Mucosa of descending colon (tissue), 3 donors: ENCODE results near the gene PGBD5. TPM values are rescaled to one million over a fixed set of nuclear protein-coding genes. Genes with fewer than 3 reads are reported as not detected.

Experiments
- ATAC-seq: fragments of 200-7000 bp; cut with Tn5 transposase; one replicate; pipeline ENCODE4 v1.9.1; 2020; ENCODE audit warnings: mild to moderate bottlenecking, moderate library complexity
- DNase-seq, 3 donors: peaks; one replicate each; pipeline ENCODE4 v3.0.0-alpha.2; 2020
- H3K36me3 ChIP-seq: fragments of 200-600 bp; one replicate; pipeline ENCODE4 v1.8.0; 2021; ENCODE audit warnings: low read depth, mild to moderate bottlenecking
- H3K4me1 ChIP-seq: fragments of 200-600 bp; one replicate; pipeline ENCODE4 v1.8.0; 2021; ENCODE audit warnings: low read depth, mild to moderate bottlenecking
- H3K4me3 ChIP-seq: fragments of 200-600 bp; one replicate; pipeline ENCODE4 v1.8.0; 2021; ENCODE audit warnings: mild to moderate bottlenecking
- H3K9me3 ChIP-seq: fragments of 200-600 bp; one replicate; pipeline ENCODE4 v1.8.0; 2021; ENCODE audit warnings: mild to moderate bottlenecking
- intact Hi-C, 2 donors: fragments of 100-400 bp; cut with DNase I in 1 of 2; cut with micrococcal nuclease in 1 of 2; formaldehyde crosslinking; loops; one replicate each; pipeline versions ENCODE4 v1.11.0 to v1.11.1; 2022; cut with DNase I, micrococcal nuclease
- total RNA-seq, 3 donors: library from RNA; stranded (reverse); fragmentation: NEBNext Ultra II Directional in 2 of 3; extraction: Animal tissue kit (Norgen Biotek cat#: 25700) in 2 of 3; gene quantifications; one replicate each; pipeline versions ENCODE4 v1.2.1 to v1.2.4, GENCODE V29; 2021 to 2023
- TF ChIP-seq, protein P1 (sequence below): fragments of 200-600 bp; IDR thresholded peaks from one replicate; pipeline ENCODE4 v1.8.0; 2022; ENCODE audit warnings: antibody characterized with exemption, mild to moderate bottlenecking
- donor health status: DM: no; HTN: no; CAD: no; lungs with moderate emphysema.
- donor health status: DM: no; HTN: no; CAD: no.
- donor health status: DM: no; HTN: yes; CAD: no.

The PGBD5 gene
- total RNA-seq, 3 donors from 2014 or later = 1.4 to 3.2 (median 2.7) TPM

- Histone ChIP-seq H3K9me3 (no peaks in the 10 kb centered on the region), H3K36me3 (no peaks in the 10 kb centered on the region), H3K4me1 (no peaks in the 10 kb centered on the region), H3K4me3 (no peak overlapping the region)
- TF ChIP-seq, protein P1, sequence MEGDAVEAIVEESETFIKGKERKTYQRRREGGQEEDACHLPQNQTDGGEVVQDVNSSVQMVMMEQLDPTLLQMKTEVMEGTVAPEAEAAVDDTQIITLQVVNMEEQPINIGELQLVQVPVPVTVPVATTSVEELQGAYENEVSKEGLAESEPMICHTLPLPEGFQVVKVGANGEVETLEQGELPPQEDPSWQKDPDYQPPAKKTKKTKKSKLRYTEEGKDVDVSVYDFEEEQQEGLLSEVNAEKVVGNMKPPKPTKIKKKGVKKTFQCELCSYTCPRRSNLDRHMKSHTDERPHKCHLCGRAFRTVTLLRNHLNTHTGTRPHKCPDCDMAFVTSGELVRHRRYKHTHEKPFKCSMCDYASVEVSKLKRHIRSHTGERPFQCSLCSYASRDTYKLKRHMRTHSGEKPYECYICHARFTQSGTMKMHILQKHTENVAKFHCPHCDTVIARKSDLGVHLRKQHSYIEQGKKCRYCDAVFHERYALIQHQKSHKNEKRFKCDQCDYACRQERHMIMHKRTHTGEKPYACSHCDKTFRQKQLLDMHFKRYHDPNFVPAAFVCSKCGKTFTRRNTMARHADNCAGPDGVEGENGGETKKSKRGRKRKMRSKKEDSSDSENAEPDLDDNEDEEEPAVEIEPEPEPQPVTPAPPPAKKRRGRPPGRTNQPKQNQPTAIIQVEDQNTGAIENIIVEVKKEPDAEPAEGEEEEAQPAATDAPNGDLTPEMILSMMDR = no peak
- DNase-seq (no peak), ATAC-seq (no peak)
- intact Hi-C loops = no loop called here
These were observed 91.7 kb downstream of the PGBD5 start for GRCh38 chr1:230334447-230334837.

DNA sequence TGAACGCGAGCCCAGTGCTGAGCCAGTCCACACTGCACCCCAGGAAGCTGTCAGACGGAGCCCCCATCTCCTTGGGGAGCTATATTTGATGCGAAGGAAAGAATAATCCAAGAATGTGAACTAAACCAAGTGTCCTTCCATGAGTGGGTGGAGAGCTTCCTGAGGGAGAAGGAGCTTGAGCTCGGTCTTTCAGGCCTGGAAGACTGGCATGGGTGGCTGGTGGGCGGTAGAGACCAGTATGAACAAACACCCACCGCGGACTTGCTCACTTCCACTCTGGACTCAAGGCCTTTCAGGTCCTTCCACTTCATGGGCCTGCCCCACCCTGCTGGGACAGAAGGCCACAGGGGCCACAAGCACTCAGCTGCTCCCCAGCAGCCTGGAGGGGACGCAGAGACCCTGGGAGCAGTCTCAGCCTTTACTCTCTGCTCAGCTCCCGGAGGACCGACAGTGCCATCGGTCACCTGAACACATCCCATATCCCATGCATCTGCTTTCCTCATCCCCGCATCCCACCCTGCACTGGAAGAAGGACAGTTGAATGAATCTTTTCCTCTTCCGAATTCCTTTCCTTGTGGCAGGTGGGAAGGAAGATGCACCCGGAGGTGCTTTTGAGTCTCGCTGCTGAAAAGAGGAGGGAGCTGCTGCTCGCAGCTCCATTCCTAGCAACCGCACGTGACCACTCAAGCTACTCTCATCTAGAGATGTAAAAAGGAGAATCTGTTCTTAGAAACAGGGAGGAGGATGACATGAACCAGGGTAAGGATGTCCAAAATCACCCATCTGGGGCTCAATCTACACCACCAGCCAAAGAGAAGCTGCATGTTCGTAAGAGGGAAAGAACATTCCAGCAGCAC lies 92.3 kb downstream of the PGBD5 start:
- TF ChIP-seq, protein P1 = no peak
- H3K4me1 ChIP-seq = no peaks in the 10 kb centered on the region
- no peak for ATAC-seq
- H3K4me3 ChIP-seq = no peak overlapping the region
- intact Hi-C loops = no loop called here
- no peaks in the 10 kb centered on the region for H3K9me3 ChIP-seq
- no peaks in the 10 kb centered on the region for H3K36me3 ChIP-seq
- no peak for DNase-seq

DNA sequence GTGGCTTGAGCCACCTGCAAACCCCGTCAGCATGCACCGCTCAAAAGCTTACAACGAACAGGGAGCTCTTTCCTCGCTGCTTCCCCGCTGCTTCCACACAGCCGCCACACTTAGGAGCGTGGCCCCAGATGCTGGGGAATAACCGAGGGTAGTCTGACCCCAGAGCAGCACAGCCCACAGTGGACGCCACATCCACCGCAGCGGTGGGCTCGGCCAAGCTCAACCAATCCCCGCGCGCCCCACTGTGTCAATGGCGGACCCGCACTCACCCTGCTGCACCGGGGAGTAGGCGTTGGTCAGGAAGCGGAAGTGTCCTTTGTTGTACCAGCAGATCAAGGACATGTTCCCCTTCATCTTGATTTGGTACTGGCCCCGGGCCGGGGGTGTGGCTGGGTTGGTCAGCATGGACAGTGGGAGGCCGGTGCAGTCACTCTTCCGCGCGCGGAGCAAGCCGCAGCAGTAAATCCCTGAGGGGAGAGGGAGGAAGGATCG lies 93.5 kb downstream of the PGBD5 start:
- TF ChIP-seq, protein P1 = no peak
- no peaks in the 10 kb centered on the region for H3K36me3 ChIP-seq
- ATAC-seq = no peak
- no peaks in the 10 kb centered on the region for H3K4me1 ChIP-seq
- no peaks in the 10 kb centered on the region for H3K9me3 ChIP-seq
- no peak for DNase-seq
- no peak overlapping the region for H3K4me3 ChIP-seq
- intact Hi-C loops = no loop called here

- Histone ChIP-seq H3K9me3 (no peaks in the 10 kb centered on the region), H3K36me3 (no peaks in the 10 kb centered on the region), H3K4me3 (no peak overlapping the region), H3K4me1 (no peaks in the 10 kb centered on the region)
- ATAC-seq (no peak), DNase-seq (no peak)
- intact Hi-C loops = no loop called here
- TF ChIP-seq, protein P1 = no peak
These were observed 94.1 kb downstream of the PGBD5 start for GRCh38 chr1:230332061-230332460.

DNA sequence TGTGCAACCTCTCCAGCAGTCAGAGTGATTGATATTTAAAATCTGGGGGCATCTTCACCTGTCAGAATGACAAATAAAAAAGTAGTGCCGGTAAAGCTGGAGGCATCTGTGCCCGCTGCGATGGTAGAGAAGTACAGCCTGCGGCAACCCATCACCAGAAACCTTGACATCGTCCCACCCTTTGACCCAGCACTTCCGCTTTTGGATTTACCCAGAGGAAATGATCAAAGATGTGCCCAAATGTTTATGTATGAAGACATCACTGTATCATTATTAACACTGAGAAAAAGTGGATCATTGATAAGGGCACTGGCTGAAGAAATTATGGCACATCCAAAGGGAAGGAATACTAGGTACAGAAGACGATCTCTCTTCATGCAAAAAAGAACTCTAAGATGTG lies 96.0 kb downstream of the PGBD5 start:
- Histone ChIP-seq H3K4me1 (no peaks in the 10 kb centered on the region), H3K9me3 (no peaks in the 10 kb centered on the region), H3K4me3 (no peak overlapping the region), H3K36me3 (no peaks in the 10 kb centered on the region)
- no peak for ATAC-seq
- TF ChIP-seq, protein P1 = no peak
- intact Hi-C loops = no loop called here
- DNase-seq = no peak
